ENCODE data around the gene PRRT1B.

The PRRT1B gene

DNA sequence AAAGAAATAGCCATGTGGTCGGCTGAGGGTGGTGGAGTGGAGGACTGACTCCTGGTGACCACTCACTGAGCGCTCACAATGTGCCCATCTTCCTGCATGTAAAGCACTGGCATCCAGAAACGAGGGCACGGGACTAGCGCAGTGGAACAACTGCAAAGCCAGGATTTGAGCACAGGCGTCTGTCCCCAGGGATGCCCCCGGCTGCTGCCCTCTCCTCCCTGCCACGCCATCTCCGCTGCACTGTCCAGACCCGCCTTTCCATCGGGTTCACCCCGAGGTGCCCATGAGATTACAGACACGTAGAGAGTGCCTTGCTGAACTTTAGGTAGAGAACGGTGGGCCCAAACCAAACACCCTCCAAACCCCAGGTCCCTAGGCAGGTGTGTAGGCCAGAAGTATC, 44.7 kb downstream of the PRRT1B start:
- Histone ChIP-seq H3K27me3 (ENCODE audit: control insufficient read depth, insufficient read depth, low read length) (no peaks in the 10 kb centered on the region), H3K4me1 (no peaks in the 10 kb centered on the region), H3K36me3 (ENCODE audit: control insufficient read depth, insufficient read depth, low read length) (no peaks in the 10 kb centered on the region), H3K9me3 (ENCODE audit: control insufficient read depth, low read length) (no peaks in the 10 kb centered on the region), H3K27ac (no peak overlapping the region), H3K4me2 (ENCODE audit: low read length) (no peak overlapping the region), H2AFZ (no peak overlapping the region), H3K9ac (no peak overlapping the region), H3K4me3 (ENCODE audit: low read depth, low read length) (no peak overlapping the region), H3K79me2 (no peaks in the 10 kb centered on the region)
- TF ChIP-seq, protein P1, sequence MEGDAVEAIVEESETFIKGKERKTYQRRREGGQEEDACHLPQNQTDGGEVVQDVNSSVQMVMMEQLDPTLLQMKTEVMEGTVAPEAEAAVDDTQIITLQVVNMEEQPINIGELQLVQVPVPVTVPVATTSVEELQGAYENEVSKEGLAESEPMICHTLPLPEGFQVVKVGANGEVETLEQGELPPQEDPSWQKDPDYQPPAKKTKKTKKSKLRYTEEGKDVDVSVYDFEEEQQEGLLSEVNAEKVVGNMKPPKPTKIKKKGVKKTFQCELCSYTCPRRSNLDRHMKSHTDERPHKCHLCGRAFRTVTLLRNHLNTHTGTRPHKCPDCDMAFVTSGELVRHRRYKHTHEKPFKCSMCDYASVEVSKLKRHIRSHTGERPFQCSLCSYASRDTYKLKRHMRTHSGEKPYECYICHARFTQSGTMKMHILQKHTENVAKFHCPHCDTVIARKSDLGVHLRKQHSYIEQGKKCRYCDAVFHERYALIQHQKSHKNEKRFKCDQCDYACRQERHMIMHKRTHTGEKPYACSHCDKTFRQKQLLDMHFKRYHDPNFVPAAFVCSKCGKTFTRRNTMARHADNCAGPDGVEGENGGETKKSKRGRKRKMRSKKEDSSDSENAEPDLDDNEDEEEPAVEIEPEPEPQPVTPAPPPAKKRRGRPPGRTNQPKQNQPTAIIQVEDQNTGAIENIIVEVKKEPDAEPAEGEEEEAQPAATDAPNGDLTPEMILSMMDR (IDR thresholded peaks at IDR 0.05), result no peak

DNA sequence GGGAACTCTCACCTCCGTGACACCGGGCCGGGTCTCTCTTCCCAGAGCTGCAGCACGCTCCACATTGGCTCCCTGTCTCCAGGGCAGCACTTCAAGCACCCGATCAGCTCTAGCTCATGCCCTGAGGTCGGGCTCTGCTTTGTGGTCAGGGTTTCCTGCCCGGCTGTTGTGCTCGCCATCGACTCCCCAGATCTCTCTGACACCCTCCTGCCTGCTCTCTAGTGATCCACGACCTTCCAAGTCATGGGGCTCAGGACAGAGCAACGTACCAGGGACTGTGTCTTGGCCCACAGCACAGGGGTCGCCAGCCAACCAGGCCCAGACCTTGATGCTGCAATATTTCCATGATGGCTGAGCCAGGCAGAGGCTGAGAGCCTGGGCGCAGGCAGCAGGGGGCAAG, 45.1 kb downstream of the PRRT1B start:
- no peaks in the 10 kb centered on the region for H3K4me1 ChIP-seq
- no peaks in the 10 kb centered on the region for H3K9me3 ChIP-seq (ENCODE audit: control insufficient read depth, low read length)
- H3K27me3 ChIP-seq (ENCODE audit: control insufficient read depth, insufficient read depth, low read length), result no peaks in the 10 kb centered on the region
- no peak overlapping the region for H3K4me3 ChIP-seq (ENCODE audit: low read depth, low read length)
- no peak overlapping the region for H3K4me2 ChIP-seq (ENCODE audit: low read length)
- no peak overlapping the region for H3K9ac ChIP-seq
- no peaks in the 10 kb centered on the region for H3K79me2 ChIP-seq
- no peak overlapping the region for H2AFZ ChIP-seq
- no peak overlapping the region for H3K27ac ChIP-seq
- TF ChIP-seq, protein P1 (IDR thresholded peaks at IDR 0.05), result no peak
- H3K36me3 ChIP-seq (ENCODE audit: control insufficient read depth, insufficient read depth, low read length), result no peaks in the 10 kb centered on the region

DNA sequence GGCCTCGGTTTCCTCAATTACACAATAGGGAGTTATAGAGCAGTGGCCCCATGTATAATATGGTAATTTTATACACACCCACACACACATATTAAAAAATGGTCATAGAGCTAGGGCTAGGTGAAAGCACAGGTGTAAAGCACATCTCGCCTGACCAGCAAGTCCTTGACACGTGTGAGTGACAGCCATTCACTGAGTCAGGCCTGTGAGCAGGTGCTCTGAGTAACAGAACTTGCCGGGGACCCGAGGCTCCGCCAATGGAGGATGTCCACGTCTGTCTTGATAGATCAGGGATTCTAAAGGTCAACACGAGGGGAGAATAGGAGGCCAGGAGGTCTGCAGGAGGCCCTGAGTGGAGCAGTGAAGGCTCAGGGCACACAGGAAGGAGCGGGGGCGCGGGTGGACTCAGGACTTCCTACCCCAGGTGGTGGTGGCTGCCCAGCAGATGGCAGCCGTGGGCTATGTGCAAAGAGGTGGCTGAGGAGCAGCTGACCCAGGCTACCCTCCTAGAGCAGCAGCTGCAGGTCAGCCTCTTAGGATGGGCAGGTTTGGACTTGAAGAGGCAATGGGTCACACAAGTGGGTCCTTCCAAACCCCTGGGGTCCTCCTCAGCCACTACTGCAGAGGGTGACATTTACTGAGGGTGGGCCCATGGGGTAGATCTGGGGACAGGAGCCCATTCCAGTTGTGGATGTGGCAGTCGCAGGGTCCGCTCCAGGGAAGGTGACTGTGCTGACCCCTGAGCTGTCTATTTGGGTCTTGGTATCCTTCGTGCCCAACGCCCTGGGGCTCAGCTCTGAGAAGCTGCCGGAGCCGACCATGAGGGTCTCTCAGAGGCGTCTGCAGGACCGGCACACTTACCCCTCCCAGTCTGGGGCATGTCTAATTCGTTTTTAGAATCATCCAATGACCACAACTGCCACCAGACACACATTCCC, 45.9 kb downstream of the PRRT1B start:
- H3K4me1 ChIP-seq, result no peaks in the 10 kb centered on the region
- H3K4me3 ChIP-seq (ENCODE audit: low read depth, low read length), result no peak overlapping the region
- no peak overlapping the region for H3K9ac ChIP-seq
- no peaks in the 10 kb centered on the region for H3K27me3 ChIP-seq (ENCODE audit: control insufficient read depth, insufficient read depth, low read length)
- TF ChIP-seq, protein P1 (IDR thresholded peaks at IDR 0.05), result peak; percentile 69
- H3K4me2 ChIP-seq (ENCODE audit: low read length), result no peak overlapping the region
- no peaks in the 10 kb centered on the region for H3K36me3 ChIP-seq (ENCODE audit: control insufficient read depth, insufficient read depth, low read length)
- H3K79me2 ChIP-seq, result no peaks in the 10 kb centered on the region
- H2AFZ ChIP-seq, result no peak overlapping the region
- no peaks in the 10 kb centered on the region for H3K9me3 ChIP-seq (ENCODE audit: control insufficient read depth, low read length)
- no peak overlapping the region for H3K27ac ChIP-seq

DNA sequence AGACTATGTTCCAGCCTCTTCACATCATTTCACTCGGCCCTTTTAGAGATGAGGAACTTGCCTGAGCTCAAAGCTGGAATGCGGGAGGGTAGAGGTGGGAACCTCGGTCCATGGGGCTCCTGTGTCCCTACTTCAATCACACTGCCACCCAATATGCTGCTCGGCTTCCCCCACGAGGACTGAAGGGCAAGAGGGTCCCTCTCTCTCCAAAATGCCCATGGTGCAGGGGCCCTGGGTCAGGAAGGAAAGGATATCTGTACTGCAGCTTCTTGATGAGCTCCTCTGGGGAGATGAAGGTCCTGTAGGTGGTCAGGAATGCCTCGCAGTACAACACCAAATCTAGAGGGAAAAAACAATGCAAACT, 46.5 kb downstream of the PRRT1B start:
- TF ChIP-seq, protein P1 (IDR thresholded peaks at IDR 0.05), result no peak
- no peak overlapping the region for H3K4me3 ChIP-seq (ENCODE audit: low read depth, low read length)
- H3K9me3 ChIP-seq (ENCODE audit: control insufficient read depth, low read length), result no peaks in the 10 kb centered on the region
- H3K79me2 ChIP-seq, result no peaks in the 10 kb centered on the region
- H3K36me3 ChIP-seq (ENCODE audit: control insufficient read depth, insufficient read depth, low read length), result no peaks in the 10 kb centered on the region
- H3K27me3 ChIP-seq (ENCODE audit: control insufficient read depth, insufficient read depth, low read length), result no peaks in the 10 kb centered on the region
- H3K4me1 ChIP-seq, result no peaks in the 10 kb centered on the region
- H3K4me2 ChIP-seq (ENCODE audit: low read length), result no peak overlapping the region
- no peak overlapping the region for H3K9ac ChIP-seq
- no peak overlapping the region for H2AFZ ChIP-seq
- H3K27ac ChIP-seq, result no peak overlapping the region

Data from parathyroid adenoma (tissue), 2 donors.